OCI-LY7 (cell line): ENCODE results near the gene SPATA13.

Experiments used
- CTCF ChIP-seq: fragments of 200-600 bp; sonication (generic); conservative IDR thresholded peaks from 2 replicates; pipeline ENCODE4 v1.5.1; 2014; ENCODE audit warnings: mild to moderate bottlenecking, antibody characterized with exemption, low read length, moderate library complexity, mixed read lengths
- EZH2phosphoT487 ChIP-seq: fragments of 200-600 bp; sonication (generic); IDR thresholded peaks from 2 replicates; pipeline ENCODE4 v1.6.1; 2018; ENCODE audit warnings: low read depth, borderline replicate concordance, mild to moderate bottlenecking, mixed run types, antibody characterized with exemption, low read length, moderate library complexity, mixed read lengths

- no peak for TF ChIP-seq CTCF
- TF ChIP-seq EZH2phosphoT487 = no peak
Measured at GRCh38 chr13:24275041-24275440, 114.5 kb downstream of the SPATA13 start.
